GM23248 (cell line): ENCODE results near the gene TMTC1.

ENCODE experiments used
- EZH2 ChIP-seq: fragments of 200-600 bp; sonication (generic); IDR thresholded peaks from 2 replicates; pipeline ENCODE4 v1.6.1; 2018; ENCODE audit warnings: antibody characterized with exemption, mild to moderate bottlenecking; ENCODE audit not compliant: insufficient read depth, poor library complexity, severe bottlenecking
- EZH2phosphoT487 ChIP-seq: fragments of 200-600 bp; sonication (generic); IDR thresholded peaks from 2 replicates; pipeline ENCODE4 v1.6.1; 2018; ENCODE audit warnings: antibody characterized with exemption, moderate library complexity, mild to moderate bottlenecking, low read depth; ENCODE audit not compliant: insufficient read depth

GRCh38 chr12:29778531-29778930 is 5.2 kb downstream of the TMTC1 start:
- TF ChIP-seq EZH2: no peak
- TF ChIP-seq EZH2phosphoT487: no peak
